Activated CD4-positive, alpha-beta T cell treated with anti-CD3 and anti-CD28 coated beads, Interleukin-2, amount 50 U/mL, for 4 hours (primary cell): Measurements from ENCODE around the gene CSTF2T.

Source experiments
- DNase-seq, 2 experiments: peaks; one replicate each; pipeline ENCODE4 v3.0.0-alpha.2; 2020

Gene CSTF2T

GRCh38 chr10:51699475-51700227 lies at the start of gene CSTF2T:
TSS of gene CSTF2T (minus strand) at chr10:51699595. CDS start at chr10:51699549, 46 bp downstream.
- DNase-seq: peak; percentile 85 to 87

- no peak for DNase-seq
Observed at GRCh38 chr10:51748959-51749358, 49.6 kb upstream of the CSTF2T start.

- no peak for DNase-seq
Observed at GRCh38 chr10:51747216-51747615, 47.8 kb upstream of the CSTF2T start.

- DNase-seq: no peak
Observed at GRCh38 chr10:51745397-51745796, 46.0 kb upstream of the CSTF2T start.

GRCh38 chr10:51744235-51745000 lies 45.0 kb upstream of the CSTF2T start:
- DNase-seq: no peak

- no peak for DNase-seq
Observed at GRCh38 chr10:51743146-51743545, 43.8 kb upstream of the CSTF2T start.

- no peak for DNase-seq
Observed at GRCh38 chr10:51733057-51733456, 33.7 kb upstream of the CSTF2T start.

GRCh38 chr10:51729822-51730555 lies 30.6 kb upstream of the CSTF2T start:
- no peak for DNase-seq

- no peak for DNase-seq
Observed at GRCh38 chr10:51724038-51724437, 24.6 kb upstream of the CSTF2T start.

- DNase-seq: no peak
Observed at GRCh38 chr10:51718804-51719291, 19.5 kb upstream of the CSTF2T start.

GRCh38 chr10:51716981-51717380 lies 17.6 kb upstream of the CSTF2T start:
- no peak for DNase-seq

GRCh38 chr10:51711519-51711891 lies 12.1 kb upstream of the CSTF2T start:
- DNase-seq: no peak

GRCh38 chr10:51709324-51709972 lies 10.1 kb upstream of the CSTF2T start:
- DNase-seq: no peak

GRCh38 chr10:51708609-51709008 lies 9.2 kb upstream of the CSTF2T start:
- DNase-seq: no peak

GRCh38 chr10:51707821-51708424 lies 8.5 kb upstream of the CSTF2T start:
- no peak for DNase-seq

- no peak for DNase-seq
Observed at GRCh38 chr10:51707392-51707791, 8.0 kb upstream of the CSTF2T start.

GRCh38 chr10:51706225-51706624 lies 6.8 kb upstream of the CSTF2T start:
- no peak for DNase-seq

GRCh38 chr10:51705774-51706173 lies 6.4 kb upstream of the CSTF2T start:
- no peak for DNase-seq

GRCh38 chr10:51700228-51700817 lies 928 bp upstream of the CSTF2T start:
- DNase-seq: peak in 1 of 2 experiments; percentile 6

- peak in 1 of 2 experiments; percentile 15 for DNase-seq
Observed at GRCh38 chr10:51699145-51699474, 285 bp downstream of the CSTF2T start.

GRCh38 chr10:51698473-51699063 lies 827 bp downstream of the CSTF2T start:
- DNase-seq: no peak

GRCh38 chr10:51696251-51696650 lies 3.1 kb downstream of the CSTF2T start:
- DNase-seq: no peak
